Measurements from ENCODE around the gene TEX22. TPM values are rescaled to one million over a fixed set of nuclear protein-coding genes. Genes with fewer than 3 reads are reported as not detected.

The TEX22 gene
- total RNA-seq, 1 donor from 2014 or later: under 0.01 TPM

DNA sequence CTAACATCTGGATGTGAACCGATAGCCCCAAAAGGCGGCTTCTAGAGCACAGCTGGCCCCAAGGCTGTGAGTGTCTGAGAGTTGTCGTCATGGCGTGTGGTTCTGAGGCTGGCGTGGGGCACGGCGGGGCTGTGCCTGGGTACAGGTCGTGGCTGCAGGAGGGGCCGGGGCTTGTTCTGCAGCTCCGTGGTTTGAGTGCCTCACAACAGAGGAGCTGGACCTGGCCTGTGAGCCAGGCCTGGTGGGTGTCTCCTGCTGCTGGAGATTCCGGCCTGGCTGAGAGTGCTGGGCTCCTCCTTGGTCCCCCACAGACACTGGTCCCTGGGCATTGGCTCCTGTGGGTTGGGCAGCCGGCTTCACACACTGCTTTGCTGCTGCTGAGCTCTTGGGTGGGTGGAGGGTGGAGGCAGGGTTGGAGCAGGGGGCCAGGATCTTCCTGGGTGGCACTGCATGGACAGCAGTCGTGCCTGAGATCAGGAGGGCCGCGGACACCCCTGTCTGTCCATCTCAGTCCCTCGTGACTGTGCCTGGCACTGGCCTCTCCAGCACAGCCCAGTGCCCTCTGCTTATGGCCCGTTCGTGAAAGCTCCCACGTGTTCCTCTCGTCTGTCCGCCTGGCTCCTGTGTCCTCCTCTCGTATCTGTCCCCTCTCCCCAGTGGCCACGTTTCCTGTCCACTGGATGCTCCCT, 31.8 kb upstream of the TEX22 start:
- no peak for DNase-seq (ENCODE audit: low read depth in 2 of 2)

DNA sequence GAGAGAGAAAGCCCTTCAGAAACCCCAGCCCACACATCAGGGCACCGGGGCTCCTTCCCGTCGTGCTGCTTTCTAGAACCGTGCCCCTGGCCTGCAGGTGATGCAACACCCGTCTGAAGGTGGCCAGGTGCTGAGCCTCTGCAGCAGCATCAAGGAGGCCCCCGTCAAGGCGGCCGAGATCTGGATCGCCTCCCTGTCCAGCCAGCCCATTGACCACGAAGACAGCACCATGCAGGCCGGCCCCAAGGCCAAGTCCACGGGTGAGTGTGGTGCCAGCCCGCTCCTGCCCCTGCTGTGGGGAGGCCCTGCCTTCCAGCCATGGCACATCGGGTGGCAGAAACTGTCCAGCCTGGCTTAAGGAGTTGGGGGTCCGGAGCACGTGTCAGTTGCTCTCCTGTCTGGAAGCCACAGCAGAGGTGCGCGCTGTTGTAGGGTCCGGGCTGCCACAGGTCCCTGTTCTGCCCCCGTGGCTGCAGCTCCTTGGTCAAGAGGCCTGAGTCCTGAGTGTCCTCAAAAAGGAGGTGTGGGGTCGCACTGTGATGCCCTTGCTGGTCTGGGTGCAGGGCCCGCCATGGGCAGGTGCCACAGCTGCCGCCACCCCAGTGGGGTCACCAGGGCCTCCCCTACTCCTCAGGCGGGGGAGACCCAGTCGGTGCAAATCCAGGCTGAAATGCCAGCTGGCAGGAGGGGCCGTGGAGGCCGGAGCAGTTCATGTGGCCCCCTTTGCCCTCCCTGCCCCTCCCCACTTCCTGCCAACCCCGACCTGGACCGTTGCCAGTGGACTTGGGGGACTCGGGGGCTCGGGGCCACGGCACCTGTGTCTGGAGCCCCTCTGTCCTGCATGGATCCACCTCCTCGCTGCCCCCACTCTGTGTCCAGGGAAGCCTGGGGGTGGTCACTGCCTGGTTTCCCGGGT, 31.0 kb upstream of the TEX22 start:
- no peak for DNase-seq (ENCODE audit: low read depth in 2 of 2)

DNA sequence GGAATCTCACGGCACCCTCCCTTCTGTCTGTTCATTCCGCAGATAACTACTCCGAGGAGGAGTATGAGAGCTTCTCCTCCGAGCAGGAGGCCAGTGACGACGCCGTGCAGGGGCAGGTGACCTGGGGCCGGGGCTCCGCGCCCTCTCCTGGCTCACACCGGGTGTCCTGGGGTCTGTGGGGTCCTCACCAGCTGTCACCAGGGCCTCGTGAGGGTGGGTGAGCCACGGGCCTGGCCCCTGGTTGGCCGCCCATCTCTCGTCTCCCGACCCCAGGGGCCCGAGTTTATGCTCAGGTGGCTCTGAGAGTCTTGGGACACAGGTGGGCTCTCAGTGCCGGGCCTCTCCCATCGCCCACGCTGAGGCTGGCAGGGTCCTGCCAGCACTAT, 30.3 kb upstream of the TEX22 start:
- DNase-seq (ENCODE audit: low read depth in 2 of 2): no peak

DNA sequence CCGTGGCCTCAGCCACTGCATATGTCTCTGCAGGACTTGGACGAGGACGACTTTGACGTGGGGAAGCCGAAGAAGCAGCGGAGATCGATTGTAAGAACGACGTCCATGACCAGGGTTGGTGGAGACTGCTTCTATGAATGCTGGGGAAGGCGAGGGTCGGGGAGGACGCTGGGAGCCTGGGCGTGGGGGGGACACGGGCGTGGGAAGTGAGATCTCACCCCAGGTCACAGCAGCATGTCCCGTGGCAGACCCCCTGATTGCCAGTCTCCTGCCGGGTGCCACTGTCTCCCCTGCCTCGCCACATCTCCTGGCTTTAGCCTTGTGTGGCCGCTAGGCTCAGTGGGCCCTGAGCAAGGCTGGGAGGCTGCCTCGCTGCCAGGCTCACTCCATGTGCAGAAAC, 29.9 kb upstream of the TEX22 start:
- DNase-seq (ENCODE audit: low read depth in 2 of 2): no peak

DNA sequence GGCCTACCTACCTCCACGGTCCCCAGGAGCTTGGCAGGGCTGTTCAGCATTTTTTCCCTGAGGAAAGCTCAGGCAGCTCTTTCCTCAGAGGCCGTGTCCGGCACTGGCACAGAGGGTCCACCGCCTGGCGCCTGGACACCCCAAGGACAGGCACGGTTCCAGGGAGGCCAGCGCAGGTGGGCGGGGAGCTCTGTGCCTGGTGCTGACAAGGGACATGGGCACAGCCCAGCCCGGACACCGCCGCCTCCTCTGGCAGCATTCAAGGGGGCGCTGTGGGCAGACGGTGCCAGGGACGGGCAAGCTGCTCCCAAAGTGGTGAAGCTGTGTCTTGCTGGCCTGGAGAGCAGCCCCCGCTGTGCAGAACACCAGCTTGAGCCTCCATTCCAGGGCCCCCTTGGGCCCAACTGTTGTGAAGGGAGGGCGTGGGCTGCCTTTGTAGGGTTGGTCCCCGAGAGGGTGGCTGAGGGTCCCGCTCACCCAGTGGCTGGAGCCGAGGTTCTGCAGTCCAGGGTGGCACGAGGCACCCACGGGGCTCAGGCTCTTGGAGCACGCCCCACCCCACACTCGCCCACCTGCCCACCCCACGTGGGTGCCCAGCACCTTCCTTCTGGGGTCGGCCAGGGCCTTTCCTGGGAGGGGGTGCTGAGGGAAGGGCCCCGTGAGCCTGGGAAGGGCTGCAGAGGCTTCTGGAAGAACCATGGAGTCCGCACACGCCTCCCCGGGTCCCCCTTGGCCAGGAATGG, 29.3 kb upstream of the TEX22 start:
- no peak for DNase-seq (ENCODE audit: low read depth in 2 of 2)

DNA sequence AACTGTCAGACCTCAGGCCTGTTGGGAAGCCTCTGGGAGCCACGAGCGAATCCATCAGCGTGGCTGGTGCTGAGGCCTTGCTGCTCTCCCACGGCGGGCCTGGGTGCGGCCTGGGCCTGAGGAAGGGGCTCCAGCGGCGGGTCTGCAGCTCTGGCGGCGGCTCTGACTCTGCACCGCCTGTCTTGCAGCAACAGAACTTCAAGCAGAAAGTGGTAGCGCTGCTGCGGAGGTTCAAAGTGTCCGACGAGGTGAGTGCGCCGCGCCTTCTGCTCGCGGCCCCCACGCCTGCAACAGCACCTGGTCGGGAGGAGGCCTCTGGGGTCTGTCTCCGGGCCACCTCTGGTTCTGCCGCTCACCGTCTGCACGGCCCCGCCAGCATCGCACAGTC, 28.7 kb upstream of the TEX22 start:
- no peak for DNase-seq (ENCODE audit: low read depth in 2 of 2)

DNA sequence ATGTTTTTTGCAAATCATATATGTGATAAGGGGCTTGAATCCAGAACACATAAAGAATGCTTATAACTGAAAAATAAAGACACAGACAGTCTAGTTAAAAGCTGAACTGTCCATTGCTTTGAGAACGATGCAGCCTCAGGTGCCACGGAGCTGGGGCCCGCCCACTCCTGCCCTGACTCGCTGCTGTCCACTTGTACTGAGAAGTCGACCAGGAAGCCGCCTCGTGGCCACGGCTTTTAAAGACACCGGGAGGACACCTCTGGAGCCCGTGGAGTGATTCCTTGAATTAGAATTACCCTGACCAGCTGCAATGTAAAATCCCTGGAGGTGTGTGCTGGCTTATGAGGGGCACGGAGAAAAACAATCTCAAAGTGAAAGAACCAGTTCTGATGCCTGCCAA, 23.9 kb upstream of the TEX22 start:
- DNase-seq (ENCODE audit: low read depth in 2 of 2): no peak

DNA sequence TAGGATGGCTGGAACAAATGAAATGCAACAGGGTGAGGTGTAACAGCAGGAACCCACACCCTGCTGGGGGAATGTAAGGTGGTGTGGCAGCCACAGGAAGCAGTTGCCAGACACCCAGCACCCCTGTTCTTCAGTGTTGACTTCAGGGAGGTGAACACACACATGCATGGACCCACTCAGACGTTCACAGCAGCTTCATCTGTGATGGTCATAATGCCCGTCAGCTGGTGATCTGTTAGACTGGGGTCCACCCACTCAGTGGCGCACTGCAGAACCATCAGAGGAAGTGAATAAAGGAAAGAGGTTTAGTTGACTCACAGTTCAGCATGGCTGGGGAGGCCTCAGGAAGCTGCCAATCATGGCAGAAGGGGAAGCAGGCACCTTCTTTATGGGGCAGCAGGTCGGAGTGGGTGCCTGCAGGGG, 22.7 kb upstream of the TEX22 start:
- DNase-seq (ENCODE audit: low read depth in 2 of 2): peak in 1 of 2 donors; percentile 66

DNA sequence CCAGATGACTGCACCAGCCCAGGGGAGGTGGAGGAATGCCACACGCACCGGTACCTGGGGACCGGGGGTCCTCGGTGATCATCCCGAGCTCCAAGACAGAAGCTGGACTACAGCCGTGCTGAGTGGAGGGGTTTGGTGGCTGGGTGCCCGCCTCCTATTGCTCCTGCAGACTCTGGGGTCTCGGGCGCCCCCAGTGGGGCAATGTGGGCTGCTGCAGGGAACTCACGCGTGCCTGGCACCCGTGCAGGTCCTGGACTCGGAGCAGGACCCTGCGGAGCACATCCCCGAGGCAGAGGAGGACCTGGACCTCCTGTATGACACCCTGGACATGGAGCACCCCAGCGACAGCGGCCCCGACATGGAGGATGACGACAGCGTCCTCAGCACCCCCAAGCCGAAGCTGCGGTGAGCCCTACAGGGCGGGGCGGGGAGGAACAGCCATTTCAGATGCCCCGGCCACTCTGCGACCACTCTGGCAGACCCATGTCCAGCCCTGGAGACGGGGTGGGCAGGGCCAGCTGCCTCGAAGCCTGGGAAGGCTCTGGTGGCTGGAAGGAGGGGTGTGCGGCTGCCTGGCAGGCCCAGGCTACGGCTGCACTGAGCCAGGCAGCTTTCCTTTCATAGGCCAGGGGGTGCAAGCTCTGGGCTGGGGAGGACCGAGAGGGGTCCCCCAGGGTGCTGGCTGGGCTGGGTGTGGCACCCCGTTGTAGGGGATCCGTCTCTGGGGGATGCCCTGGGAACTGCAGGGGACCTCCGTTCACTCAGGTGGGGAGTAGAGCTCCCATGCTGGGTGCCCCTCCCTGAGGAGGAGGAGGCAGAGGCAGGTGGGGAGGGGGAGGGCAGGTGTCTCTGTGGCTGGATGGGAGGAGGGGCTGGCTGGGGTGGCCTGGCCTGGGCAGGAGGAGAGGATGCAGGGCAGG, 21.6 kb upstream of the TEX22 start:
- no peak for DNase-seq (ENCODE audit: low read depth in 2 of 2)

DNA sequence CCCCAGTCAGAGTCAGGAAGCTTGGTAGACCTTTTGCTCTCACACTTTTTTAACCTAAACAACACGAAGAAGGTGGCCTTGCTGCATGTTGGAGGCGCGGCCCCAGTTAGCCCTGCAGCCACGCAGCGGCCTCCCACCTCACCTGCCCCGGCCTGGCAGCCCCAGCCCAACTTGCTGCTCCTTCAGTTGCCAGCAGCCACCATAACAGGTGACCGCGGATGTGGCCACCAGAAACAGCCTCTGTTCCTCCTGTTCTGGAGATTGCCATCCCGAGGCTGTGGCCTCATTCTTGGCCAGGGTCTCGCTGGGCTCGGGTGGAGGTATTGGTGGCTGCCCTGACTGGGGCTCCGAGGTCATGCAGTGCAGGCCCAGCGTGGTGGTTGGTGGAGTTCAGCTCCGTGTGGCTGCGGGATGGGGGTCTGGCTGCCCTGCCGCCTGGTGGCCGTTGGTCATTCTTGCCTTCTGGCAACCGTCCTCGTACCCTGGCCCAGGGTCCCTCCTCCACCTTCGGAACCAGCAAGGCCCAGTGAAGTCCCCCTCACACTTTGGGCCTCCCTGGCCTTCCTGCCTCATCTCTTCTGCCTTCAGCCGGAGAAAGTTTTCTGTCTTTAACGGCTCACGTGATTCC, 20.7 kb upstream of the TEX22 start:
- no peak for DNase-seq (ENCODE audit: low read depth in 2 of 2)

DNA sequence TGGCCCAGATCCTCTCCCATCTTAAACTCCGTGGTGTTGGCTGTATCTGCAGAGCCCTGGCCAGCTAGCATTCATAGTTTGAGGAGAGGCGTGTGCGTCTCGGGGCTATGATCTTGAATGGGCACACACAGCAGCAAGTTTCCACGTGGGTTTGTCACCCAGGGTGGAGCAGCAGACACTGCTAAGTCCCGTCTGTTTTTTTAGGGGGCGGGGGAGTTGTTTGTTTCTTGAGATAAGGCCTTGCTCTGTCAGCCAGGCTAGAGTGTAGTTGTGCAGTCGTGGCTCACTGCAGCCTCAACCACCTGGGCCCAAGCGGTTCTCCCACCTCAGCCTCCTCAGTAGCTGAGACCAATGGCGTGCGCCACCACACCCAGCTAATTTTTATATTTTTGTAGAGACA, 20.1 kb upstream of the TEX22 start:
- DNase-seq (ENCODE audit: low read depth in 2 of 2): no peak

DNA sequence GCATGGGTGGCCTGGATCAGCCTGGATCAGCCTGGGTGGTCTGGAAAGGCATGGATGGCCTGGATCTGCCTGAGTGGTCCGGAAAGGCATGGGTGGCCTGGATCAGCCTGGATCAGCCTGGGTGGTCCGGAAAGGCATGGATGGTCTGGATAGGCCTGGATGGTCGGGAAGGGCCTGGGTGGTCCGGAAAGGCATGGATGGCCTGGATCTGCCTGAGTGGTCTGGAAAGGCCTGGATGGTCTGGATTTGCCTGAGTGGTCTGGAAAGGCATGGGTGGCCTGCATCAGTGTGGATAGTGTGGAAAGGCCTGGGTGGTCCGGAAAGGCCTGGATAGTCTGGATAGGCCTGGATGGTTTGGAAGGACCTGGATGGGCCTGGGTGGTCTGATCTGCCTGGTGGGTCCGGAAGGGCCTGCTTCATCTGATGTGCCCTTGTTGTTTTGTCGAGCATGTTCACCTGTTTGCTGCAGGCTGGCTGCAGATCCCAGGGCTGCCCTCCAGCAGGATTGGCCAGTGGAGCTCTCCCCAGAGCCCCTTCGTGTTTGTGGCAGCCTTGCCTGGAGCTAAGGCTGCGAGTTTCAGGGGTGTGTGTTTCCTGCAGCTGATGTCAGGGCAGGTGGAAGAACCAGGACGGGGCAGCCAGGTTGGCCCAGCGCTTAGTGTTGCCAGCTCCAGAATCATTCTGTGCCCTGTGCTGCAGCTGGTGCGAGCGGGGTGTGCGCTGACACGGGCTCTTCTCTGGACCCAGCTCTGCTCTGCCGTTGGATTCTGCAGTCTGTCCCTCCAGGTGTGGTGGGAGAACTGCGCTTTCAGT, 19.3 kb upstream of the TEX22 start:
- no peak for DNase-seq (ENCODE audit: low read depth in 2 of 2)

DNA sequence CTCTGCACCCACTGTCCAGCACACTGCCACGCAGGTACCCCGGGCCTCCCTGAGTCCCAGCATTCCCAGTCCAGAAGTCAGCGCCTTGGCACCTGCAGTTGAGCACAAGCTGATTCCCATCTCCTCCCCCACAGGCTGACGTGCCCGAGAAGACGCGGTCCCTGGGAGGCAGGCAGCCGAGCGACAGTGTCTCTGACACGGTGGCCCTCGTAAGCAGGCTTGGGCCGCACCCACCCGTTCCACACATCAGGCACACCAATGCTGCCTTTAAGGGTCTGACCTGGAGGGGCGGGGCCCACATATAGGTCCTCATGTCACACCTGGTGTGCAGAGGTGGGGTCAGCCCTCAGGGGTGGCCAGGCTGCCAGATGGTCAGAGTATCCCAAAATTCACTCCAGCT, 18.4 kb upstream of the TEX22 start:
- no peak for DNase-seq (ENCODE audit: low read depth in 2 of 2)

DNA sequence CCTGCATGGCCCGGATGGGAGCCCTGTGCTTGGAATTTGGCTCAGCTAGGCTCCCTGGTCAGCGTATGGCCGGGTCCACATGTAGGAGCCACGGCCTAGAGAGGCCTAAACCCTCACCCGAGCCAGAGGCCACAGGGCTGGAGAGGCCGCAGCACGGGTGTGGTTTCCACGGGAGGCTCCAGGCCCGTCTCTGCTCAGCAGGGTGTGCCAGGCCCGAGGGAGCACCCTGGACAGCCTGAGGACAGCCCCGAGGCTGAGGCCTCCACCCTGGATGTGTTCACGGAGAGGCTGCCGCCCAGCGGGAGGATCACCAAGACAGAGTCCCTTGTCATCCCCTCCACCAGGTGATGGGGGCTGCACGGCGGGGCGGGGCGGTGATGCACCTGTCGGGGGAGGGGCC, 17.6 kb upstream of the TEX22 start:
- DNase-seq (ENCODE audit: low read depth in 2 of 2): no peak

DNA sequence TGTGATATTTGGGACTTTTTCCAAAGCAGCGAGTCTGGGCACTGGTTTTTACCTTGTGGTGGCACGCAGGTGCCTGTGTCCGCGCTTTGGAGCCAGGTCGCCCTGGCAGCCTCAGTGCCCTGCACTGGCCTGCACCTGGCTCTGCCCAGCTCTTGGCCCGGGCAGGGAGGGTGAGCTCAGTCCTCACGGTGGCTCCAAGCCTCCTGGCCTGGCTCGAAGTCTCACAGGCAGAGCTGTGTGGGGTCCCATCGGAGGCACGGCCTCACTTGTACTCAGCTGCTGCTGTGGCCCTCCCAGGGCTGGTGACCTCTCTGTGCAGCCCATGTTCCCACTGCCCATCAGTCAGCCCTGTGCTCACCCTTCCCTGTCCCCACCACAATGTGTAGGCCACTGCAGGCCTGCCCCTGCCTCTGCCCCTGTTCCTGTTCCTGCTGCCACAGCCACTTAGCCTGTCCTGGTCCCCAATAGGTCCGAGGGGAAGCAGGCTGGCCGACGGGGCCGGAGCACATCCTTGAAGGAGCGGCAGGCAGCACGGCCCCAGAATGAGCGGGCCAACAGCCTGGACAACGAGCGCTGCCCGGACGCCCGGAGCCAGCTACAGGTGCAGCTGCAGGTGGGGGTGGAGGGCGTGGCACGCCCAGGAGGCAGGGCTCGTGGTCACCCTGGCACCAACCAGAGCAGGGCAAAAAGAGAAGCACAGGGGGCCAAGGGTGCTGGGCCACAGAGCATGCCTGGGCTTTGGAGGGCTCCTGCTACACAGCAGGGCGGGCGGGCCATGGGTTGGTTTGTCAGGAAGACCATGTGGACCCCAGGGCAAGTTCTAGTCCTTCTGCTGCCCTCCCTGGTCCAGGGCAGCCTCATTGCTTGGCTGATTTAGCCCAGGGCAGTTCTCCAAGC, 16.6 kb upstream of the TEX22 start:
- DNase-seq (ENCODE audit: low read depth in 2 of 2): no peak

DNA sequence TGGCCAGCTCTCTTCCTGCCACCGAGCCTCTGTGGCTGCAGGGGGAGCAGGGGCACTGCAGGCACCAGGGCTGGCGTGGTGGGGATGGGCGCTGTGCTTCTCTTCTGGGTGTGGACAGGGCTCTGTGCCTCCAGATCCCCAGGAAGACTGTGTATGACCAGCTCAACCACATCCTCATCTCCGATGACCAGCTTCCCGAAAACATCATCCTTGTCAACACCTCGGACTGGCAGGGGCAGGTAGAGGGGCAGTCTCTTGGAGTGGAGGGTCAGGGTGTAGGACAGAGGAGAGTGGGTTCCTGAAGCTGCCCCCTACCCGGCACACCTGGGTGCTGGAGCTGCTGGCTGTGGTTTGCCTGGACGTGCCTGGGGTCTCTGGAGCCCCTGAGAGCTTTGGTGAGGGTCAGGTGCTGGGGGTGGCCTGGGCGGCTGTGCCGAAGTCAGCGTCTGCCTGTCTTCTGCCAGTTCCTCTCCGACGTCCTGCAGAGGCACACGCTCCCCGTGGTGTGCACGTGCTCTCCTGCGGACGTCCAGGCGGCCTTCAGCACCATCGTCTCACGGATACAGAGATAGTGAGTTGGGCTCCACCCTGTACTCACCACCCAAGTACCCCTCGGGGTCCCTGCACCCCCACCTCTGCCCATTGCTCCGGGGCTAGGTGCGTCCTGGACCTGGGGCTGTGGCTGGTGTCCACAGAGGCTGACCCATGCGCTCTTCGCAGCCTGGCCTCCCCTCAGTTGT, 15.8 kb upstream of the TEX22 start:
- DNase-seq (ENCODE audit: low read depth in 2 of 2): no peak

DNA sequence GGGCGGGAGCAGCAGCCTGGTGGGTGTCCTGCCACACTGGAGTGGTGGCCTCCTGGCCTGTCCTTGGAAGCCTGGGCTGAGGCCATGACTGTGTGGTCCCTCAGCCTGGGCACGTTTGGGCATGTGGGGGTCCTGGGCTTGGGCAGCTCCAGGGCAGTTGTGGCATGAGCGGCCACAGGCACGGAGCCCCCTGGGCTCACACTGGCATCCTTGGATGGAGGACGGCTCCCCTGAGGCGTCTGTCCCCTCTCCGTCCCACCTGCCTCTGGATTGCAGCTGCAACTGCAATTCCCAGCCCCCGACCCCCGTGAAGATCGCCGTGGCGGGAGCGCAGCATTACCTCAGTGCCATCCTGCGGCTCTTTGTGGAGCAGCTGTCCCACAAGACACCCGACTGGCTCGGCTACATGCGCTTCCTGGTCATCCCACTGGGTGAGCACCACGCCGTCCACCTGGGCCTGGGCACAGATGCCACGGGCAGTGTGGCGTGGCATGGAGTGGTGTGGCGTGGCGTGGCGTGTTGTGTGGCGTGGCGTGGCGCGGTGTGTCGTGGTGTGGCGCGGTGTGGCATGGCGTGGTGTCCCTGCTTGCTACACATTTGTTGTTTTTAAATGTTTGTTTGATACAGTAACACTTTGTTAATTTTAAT, 15.1 kb upstream of the TEX22 start:
- DNase-seq (ENCODE audit: low read depth in 2 of 2): no peak

All from dermis microvascular lymphatic vessel endothelial cell (primary cell).